IPS-NIHi7 (cell line): ENCODE data around the gene SLC4A5.
"Not testable (repeated sequence)": the region's sequence is repeated elsewhere in the genome, so short reads cannot be mapped to it uniquely, and the experiment has no call there.

Experiments
- DNase-seq: peaks from one replicate; pipeline ENCODE4 v3.0.0; 2012; ENCODE audit warnings: mixed read lengths; ENCODE audit errors: extremely low spot score

SLC4A5 gene

DNA sequence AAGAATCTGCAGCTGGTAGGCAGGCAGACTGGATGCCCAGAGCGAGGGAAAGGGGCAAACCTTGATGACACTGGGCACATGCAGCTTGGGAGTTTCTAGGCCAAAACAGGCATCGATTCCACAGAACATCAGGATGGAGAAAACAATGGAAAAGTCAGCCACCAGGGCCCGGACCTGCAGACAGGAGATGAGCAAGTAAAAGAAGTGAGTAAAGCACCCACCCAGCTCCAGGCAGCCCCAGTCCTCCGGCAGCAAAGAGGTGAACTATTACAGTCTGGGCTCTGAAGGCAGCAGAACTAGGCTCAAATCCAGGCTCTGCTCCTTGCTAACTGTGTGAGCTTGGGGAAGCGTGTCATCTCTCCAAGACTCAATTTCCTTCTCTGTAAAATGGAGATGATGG, 108.2 kb downstream of the SLC4A5 start:
- DNase-seq = no peak

DNA sequence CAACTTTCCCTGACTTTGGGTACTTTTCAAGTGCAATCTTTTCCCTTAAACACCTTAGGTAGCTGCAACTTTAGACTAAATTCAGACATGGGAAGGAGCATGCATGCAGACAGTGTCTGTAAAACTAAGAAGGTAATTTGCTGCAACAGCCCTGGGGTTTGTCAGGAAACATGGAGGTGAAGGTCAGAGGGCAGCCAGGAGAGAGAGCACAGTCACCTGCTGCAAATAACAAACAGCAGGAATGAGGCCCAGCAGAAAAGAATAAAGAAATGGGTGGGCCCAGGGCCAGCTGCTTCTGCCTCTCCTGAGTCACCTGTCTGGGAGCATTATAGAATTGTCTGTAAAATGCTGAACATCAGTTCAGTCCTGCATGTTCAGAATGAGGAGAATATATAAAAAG, 109.6 kb downstream of the SLC4A5 start:
- no peak for DNase-seq

DNA sequence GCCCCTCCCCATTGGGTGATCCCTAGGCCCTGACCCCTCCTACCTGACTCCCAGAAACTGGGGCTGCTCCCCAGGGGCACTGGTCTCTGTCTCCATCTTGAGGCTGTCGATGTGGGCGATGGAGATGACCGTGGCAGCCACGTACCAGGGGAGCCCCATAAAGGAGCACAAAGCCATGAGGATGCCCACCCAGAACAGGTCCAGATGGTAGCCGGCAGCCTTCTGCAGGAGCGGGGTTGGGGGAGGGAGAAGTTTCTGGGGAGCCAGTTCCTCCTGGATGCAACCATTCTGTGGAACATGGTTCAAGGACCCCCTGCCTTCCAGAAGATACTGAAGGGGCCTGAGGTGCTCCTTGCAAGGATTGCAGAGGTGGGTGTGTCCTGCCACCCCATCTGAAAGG, 110.8 kb downstream of the SLC4A5 start:
- DNase-seq = no peak

DNA sequence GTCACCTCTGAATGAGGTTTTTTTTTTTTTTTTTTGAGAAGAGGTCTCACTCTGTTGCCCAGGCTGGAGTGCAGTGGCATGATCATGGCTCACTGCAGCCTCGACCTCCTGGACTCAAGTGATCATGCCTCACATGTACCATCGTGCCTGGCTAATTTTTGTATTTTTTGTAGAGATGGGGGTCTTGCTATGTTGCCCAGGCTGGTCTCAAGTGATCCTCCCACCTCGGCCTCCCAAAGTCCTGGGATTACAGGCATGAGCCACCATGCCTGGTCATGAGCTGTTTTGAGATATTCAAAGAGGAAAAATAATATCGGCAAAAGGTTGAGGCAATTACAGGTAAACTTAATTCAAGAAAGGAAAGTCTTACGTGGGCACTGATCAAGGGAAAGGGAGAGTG, 113.4 kb downstream of the SLC4A5 start:
- DNase-seq = not testable (repeated sequence)

DNA sequence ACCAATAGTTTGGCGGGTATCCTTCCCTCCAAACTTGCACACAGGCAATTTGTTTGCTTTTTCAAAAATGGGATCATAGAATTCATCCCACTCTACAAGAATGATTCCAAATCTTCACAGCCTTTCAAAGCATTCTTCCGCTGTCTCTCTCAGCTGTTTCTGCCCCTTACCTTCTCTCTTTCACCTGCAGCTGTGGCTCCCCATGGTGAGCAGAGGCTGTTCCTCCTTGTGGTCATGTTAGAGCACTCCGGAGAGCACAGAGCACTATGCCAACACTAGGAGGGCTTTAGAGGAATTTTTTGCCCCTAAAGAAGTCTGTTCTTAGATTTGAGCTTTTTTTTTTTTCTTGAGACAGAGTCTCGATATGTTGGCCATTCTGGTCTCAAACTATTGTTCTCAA, 114.4 kb downstream of the SLC4A5 start:
- DNase-seq = no peak

DNA sequence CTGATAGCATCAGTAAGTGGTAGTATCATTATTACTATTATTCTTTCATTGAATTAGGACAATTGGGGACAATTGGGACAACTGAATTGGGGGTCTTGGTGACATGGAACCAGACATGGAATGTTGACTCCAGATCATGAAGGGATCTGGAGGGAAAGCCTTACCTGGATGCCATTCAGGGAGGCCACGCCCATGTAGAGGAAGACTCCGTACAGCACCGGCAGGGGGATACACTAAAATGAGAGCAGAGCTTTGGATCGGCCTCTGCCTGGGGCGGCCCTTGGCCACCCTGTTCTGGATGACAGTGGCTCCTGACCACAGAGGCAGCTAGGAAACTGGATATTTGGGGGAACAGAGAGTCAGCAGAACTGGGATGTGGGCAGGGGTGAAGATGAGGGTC, 115.6 kb downstream of the SLC4A5 start:
- DNase-seq = peak; percentile 53

DNA sequence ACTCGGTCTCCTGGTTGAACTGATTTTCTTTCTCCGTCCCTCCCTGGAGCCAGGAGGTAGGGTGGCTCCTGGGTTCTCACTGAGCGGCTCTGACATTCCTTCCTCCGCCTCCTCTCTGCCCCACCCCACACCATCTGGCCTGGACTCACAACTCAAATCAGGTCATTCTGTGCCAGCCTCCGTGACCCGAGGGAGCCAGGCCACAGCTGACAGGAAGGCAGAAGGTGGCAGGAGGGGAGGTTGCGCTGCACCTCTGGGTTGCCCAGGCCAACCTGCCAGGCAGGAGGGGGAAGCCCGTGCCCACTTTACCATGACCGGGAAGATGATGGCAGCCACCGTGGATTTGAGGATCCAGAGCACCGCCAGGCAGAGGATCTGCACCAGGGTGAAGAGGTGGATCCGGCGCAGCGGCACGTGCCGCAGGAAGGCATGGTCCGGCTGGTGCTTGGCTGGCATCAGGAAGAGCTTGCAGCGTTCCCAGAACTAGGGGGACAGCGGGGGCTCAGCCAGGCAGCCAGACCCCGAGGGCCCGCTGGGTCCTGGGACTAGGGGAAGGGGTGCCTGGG, 116.5 kb downstream of the SLC4A5 start:
- DNase-seq = no peak

DNA sequence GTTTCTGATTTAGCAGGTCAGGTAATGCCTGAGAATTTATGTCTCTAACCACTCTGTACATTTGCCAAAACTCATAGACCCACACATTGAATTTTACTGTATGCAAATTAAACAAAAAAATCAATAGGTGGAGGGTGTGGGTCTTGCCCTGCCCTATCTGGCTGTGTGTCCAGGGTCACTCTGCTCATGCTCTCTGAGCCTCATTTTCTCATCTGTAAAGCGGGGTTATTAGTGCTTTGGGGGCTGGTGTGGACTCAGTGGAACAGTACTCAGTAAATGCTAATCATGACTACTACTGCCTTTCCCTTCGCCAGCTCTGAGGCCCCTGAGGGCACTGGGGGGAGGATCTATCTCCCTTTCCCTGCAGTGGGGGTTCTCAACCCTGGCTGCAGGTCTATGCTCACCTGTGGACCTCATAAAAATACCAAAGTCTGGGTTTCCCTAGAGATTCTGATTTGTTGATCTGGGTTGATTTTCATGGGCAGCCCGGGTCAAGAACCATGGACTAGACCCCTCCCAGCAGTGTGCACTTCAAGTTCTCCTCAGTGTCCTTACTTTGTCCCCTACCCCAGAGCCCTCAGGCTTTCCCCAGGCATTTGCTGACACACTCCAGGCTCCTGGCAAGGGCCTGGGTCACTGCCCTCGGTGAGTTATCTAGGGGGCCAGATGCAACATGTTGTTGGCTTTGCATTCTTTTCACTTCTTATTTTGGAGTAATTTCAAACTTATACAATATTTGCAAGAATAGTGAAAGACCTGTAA, 117.3 kb downstream of the SLC4A5 start:
- peak; percentile 7 for DNase-seq

DNA sequence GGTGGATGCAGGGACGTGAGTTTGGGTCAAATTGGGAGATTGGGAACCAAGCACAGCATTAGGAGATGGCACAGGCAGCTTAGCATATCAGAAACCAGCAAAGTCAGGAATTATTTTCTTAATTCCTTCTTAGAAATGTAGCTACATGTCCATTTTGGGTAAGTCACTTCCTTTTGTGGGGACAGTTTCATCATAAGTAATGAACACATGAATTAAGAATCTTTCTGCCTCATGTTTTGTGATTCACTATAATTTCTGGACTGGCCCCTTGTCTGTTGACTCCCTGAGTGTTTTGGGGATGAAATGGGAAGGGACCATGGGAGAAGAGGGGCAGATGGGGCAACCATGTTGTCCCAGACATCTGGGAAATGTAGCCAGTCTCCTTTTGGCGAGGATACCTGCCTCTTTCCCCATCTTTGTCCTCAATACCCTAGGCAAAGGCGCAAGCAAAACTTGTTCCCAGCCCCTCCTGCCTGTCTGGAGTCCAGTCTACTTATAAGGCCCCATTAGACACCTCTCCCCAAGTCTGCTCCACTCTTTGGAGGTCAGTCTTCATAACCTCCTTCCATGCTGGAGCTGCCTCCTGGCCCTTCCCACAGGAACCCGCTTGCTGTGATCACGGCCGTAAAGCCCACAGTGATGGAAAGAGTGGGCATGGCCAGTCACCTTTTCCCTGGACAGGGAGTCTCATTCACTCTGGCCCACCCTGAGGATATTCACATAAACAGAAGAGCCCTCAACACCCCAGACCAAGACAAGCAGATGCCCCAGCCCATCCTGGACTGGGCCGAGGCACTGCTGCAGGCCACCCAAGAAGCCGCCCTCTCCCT, 119.1 kb downstream of the SLC4A5 start:
- DNase-seq = no peak

DNA sequence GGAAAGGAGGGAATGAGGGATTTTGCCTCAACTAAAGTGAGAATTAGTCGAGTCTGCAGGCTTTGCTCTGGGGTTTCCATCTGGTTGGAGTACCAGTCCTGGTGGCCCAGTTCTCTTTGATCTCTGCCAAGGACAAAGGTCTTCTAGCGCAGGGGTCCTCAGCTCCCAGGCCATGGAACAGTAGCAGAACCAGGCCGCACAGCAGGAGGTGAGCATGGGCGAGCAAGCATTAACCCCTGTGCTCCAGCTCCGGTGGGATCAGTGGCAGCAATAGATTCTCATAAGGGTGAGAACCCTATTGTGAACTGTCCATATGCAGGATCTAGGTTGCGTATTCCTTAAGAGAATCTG, 120.9 kb downstream of the SLC4A5 start:
- DNase-seq = no peak

DNA sequence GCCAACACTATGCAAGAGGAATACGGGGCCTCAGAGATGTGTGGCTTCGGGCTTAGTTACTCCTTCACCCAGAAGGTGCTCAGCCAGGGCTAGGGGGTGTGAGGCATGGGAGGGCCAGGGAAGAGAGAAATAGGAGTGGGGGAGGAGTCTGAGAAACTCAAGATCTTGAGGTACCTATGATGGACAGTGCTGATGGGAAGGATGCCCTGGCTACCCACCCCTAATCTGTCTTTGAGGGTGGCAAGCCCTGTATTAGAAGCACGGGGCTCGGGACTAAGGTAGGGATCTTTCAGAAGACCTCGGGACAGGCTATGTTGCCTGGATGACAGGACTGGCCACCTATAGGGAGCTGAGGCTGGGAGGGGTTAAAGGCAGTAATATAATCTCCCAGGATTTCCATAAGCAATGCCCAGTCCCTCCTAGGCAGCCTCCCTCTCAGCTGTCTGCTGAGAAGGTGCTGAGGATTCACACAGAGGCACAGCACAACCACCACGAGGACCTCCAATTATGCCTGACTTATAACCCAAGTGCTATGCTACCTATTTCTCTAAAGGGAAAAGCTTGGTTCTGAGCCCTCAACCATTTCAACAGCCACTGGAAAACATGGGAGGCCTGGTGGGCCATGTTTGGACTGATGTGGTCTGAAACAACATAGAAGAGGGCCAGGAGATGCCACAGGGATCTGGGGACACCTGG, 121.5 kb downstream of the SLC4A5 start:
- no peak for DNase-seq

DNA sequence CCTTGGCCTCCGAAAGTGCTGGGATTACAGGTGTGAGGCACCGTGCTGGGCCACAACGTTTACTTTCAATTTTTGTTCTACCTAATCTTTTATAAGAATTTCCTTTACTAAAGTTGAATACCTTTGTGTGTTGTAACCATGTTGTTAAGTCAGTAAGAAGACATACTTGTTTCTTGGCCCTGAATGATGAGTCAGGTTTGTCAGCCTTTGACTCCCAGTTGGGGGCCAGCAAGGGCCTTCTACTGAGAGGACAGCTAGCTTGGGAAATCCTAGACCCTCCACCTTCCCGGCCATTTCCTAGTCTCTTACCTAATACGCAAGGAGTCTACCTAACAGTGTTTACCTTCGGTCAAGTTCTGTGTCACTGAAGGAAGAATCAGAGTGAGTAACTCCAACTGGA, 122.1 kb downstream of the SLC4A5 start:
- DNase-seq = no peak

DNA sequence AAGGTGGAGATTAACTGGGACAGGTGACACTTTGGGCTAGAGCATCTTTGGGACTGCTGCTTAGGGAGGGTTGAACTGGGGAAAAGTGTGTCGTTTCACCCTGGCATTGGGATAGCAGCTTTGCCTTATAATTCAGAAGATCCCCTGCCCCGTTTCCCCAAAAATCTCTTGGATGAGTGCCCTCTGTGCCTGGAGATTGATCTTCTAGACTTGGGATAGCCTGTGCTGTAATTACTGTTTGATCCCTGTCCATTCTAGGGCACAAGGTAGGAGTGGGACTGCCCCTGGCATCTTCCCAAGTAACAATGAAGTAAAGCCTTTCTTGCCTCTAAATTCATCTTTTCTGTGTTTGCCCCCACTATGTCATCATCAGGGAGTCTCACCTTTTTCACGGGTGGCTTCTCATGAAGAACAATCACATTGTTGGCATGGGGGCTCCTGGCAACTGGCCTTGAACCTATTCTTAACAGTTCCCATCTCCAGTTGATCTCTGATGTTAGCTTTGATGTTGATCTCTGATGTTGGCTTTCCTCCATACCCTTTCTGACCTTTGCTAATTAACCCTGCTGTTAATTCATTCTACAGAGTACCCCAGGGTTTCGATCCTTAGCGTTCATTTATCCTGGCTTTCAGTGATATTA, 123.2 kb downstream of the SLC4A5 start:
- DNase-seq = no peak

DNA sequence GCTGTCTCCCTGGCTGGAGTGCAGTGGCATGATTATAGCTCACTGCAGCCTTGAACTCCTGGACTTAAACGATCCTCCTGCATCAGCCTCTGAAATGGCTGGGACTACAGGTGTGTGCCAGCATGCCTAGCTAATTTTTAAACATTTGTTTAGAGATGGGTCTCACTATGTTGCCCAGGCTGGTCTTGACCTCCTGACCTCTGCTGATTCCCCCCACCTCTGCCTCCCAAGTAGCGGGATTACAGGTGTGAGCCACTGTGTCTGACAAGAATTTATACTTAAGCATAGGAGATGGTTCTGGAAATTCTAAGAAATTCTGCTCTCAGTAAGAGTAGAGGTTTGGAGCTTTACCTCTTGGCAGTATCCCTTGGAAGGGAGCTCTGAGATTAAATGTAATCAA, 126.6 kb downstream of the SLC4A5 start:
- DNase-seq = no peak

DNA sequence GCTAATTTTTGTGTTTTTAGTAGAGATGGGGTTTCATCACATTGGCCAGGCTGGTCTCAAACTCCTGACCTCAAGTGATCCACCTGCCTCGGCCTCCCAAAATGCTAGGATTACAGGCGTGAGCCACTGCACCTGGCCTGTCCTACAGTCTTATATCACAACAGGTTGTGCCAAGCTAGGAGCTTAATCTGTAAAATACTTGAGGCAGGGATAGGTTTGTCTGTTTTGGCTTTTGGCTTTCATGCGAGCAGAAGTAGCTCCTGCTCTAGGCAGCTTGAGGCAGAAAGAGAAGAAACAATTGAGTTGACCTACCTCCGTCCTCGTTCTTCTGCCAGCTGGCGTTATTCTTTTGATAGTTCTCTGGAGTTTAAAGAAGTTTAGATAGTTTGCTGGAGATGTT, 127.4 kb downstream of the SLC4A5 start:
- DNase-seq = not testable (repeated sequence)

DNA sequence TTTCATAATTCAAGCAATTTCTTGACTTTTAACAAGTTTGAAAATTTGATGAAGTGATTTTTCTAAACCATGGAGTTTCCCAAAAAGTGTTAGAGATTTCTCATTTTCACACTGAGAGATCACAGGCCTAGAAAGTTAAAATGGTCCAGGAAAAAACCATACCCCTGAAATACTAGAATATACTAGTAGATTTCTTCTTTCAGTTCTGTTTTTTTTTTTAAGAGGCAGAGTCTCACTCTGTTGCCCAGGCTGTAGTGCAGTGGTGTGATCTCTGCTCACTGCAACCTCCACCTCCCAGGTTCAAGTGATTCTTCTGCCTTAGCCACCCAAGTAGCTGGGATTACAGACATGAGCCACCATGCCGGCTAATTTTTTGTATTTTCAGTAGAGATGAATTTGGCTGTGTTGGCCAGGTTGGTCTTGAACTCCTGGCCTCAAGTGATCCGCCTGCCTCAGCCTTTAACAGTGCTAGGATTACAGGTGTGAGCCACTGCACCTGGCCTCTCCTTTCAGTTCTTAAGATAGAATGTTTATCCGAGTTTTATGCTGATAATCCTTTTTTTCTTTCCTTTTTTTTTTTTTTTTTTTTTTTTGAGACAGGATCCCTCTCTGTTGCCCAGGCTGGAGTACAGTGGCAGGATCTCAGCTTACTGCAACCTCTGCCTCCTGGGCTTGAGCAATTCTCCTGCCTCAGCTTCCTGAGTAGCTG, 130.4 kb downstream of the SLC4A5 start:
- no peak for DNase-seq

DNA sequence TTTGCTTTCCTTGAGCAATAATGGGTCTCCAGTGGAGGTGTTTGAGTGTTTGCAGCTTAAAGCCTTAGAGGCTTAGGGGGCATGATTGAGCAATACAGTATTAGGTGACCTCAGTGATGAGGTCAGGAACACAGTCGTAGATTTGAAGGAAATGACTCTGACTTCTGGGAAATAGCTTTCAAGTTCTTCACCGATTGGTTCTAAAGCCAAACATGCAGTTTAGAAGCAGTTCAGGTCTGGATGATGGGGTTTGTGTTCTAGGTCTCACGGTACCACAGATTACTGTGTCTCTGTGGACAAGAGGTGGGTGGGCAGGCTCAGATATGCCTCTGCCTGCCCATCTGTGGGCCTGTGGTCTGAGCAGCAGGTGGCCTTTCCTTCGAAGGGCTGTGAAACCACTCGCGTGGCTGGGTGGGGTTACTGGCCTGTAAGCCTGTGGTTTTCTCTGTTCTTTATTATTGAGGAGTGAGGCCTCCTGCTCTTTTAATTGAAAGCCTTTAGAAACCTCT, 137.0 kb downstream of the SLC4A5 start:
- DNase-seq = no peak

DNA sequence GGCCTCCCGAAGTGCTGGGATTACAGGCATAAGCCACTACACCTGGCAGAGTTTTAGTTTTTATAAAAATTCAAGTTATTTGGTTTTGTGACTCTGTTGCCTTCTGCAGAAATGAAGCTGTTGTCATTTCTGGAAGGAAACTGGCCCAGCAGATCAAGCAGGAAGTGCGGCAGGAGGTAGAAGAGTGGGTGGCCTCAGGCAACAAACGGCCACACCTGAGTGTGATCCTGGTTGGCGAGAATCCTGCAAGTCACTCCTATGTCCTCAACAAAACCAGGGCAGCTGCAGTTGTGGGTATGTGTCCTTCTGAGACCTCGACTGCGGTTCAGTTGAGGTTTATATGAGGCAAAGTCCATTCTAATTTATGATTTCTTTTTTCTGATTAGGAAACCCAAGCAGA, 137.6 kb downstream of the SLC4A5 start:
- no peak for DNase-seq

DNA sequence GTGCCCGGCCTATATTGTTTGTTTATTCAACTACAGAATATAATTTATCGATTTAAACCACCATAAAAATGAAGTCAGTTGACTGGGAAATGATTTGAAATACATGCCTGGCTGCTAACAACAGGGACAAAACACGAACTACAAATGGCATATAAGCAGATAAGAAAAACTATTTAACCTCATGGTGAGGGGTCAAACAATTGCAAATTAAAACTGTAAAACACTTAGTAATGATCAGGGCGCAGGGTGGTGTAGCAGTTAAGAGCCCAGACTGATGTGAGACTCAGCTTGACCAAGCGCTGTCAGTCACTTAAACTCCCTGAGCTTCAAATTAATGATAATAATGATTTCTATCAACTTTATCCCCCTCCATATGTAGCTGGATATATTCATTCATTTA, 138.1 kb downstream of the SLC4A5 start:
- no peak for DNase-seq

DNA sequence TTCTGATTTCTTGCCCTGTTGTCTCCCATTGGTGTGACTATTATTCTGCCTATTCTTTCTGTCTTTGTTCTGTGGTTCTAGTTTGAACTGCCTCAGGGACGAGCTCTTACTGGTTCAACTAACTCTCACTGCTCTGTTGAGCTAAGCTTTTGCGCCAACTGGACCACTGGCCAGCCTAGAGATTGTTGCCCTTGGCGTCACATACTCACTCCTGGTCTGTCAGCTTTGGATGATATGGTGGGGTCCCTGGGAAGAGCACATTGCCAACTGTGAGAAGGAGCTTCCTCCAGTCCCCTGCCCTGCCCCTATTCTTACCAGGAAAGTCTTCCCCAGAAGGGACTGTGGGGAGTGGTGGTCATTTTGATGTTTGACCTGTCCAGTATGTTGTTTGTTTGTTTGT, 138.8 kb downstream of the SLC4A5 start:
- no peak for DNase-seq

DNA sequence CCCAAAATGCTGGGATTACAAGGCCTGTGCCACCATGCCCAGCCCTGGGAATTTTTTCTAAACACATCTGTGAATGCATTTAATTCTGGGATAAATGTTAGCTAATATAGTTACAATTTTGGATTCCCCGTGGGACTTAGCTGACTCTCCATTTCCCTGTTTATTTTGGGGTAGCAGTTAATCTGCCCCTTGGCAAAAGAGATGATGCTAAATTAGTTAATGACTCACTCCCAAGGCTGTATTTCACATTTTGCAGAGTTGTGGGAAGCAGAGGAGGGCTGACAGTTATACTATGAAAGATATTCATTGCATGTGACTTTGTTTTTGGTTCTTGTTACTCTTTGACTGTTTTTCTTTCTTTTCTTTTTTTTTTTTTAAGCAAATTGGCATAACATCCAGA, 141.6 kb downstream of the SLC4A5 start:
- no peak for DNase-seq
